Heart left ventricle (tissue), 16 donors: ENCODE measurements around the gene SNRPA1. TPM values are rescaled to one million over a fixed set of nuclear protein-coding genes. Genes with fewer than 3 reads are reported as not detected.
A peak's percentile ranks its signal among the peaks of the same experiment; 100 is the strongest.

Source experiments
- ATAC-seq, 4 donors: fragments of 200-7000 bp; cut with Tn5 transposase; one replicate each; pipeline ENCODE4 v1.9.1; 2020 to 2022; ENCODE audit warnings: moderate library complexity in 4 of 4, mild to moderate bottlenecking in 3 of 4, moderate number of reproducible peaks in 1 of 4
- DNase-seq, 5 donors: peaks; one replicate each; pipeline ENCODE4 v3.0.0-alpha.2; 2020
- H3K27ac ChIP-seq, 12 donors: fragments of 200-600 bp; sonication (generic) in 4 of 12; one replicate each; pipeline versions ENCODE4 v1.5.0 to v1.8.0; 2016 to 2022; ENCODE audit warnings: mild to moderate bottlenecking in 2 of 12
- H3K27me3 ChIP-seq, 9 donors: fragments of 200-600 bp; sonication (generic) in 2 of 9; one replicate each; pipeline versions ENCODE4 v1.5.1 to v1.8.0; 2016 to 2022; ENCODE audit warnings: mild to moderate bottlenecking in 3 of 9
- H3K36me3 ChIP-seq, 9 donors: fragments of 200-600 bp; sonication (generic) in 2 of 9; one replicate each; pipeline versions ENCODE4 v1.5.0 to v1.8.0; 2018 to 2022; ENCODE audit warnings: mild to moderate bottlenecking in 2 of 9
- H3K4me1 ChIP-seq, 12 donors: fragments of 200-600 bp; sonication (generic) in 4 of 12; one replicate each; pipeline versions ENCODE4 v1.5.0 to v1.8.0; 2016 to 2022; ENCODE audit warnings: mild to moderate bottlenecking in 3 of 12
- H3K4me3 ChIP-seq, 12 donors: fragments of 200-600 bp; sonication (generic) in 4 of 12; one replicate each; pipeline versions ENCODE4 v1.5.0 to v1.8.0; 2017 to 2022; ENCODE audit warnings: mild to moderate bottlenecking in 9 of 12, moderate library complexity in 4 of 12
- H3K9me3 ChIP-seq, 12 donors: fragments of 200-600 bp; sonication (generic) in 4 of 12; one replicate each; pipeline versions ENCODE4 v1.5.0 to v1.8.0; 2016 to 2022; ENCODE audit warnings: mild to moderate bottlenecking in 1 of 12
- CTCF ChIP-seq, 12 donors: fragments of 200-600 bp; sonication (generic) in 4 of 12; IDR thresholded peaks; one replicate each; pipeline versions ENCODE4 v1.5.0 to v1.8.0; 2018 to 2022; ENCODE audit warnings: antibody characterized with exemption in 12 of 12, mild to moderate bottlenecking in 5 of 12
- POLR2A ChIP-seq, 2 donors: fragments of 450-650 bp; IDR thresholded peaks; one replicate each; pipeline ENCODE4 v1.6.1; 2017; ENCODE audit warnings: antibody characterized with exemption in 2 of 2, mild to moderate bottlenecking in 2 of 2, moderate library complexity in 2 of 2
- WGBS, 4 donors: extraction: QIAGEN DNeasy Blood & Tissue Kit in 2 of 4; methylation state at CpG; one replicate each; pipeline versions ENCODE4 v1.1.5 to v1.1.7; 2013 to 2018; 5-methylcytosine and 5-hydroxymethylcytosine counted together
- intact Hi-C, 10 donors: fragments of 100-400 bp; cut with DNase I; formaldehyde crosslinking; loops; one replicate each; pipeline versions ENCODE4 v1.11.1 to v1.14.2; 2022
- polyA plus RNA-seq, 2 donors: library from polyadenylated mRNA; stranded (reverse); fragments of 200-250 nt; gene quantifications; one replicate each; pipeline ENCODE4 v1.2.3, GENCODE V29; 2013
- total RNA-seq, 9 donors: library from RNA; depleted of rRNA in 2 of 9; stranded (reverse); fragments of >200 nt in 2 of 9; fragmentation: NEBNext Ultra II Directional in 3 of 9; extraction: Animal tissue kit (Norgen Biotek cat#: 25700) in 3 of 9; gene quantifications; one replicate each; pipeline versions ENCODE4 v1.1.0 to v1.2.4, GENCODE V29; 2016 to 2023
- donor health status: ischemic (EF 13 %, LVEDD 7.1; RV severe dilation, severe dysfunction).
- donor health status: healthy with polysubstance abuse.
- donor health status: DM: no; HTN: yes; CAD: no.
- donor health status: DM: no; HTN: no; CAD: no.
- donor health status: ischemic (EF 25% LVEDD 6.9; RV normal size, moderate dysfunction).
- donor health status: ischemic (EF 25% LVEDD 5.7; RV mildly dilated, moderate dysfunction).
- donor health status: healthy.
- donor health status: DM: yes; HTN: yes; CAD: no.
- donor health status: ischemic (EF 35%, LVEDD 5.7; RV mildly dilated, moderate dysfunction).
- donor health status: nonischemic (EF 11% LVEDD 7.7; RV severe dilation, severe dysfunction).
- donor health status: DM: yes; HTN: yes; CAD: no.
- donor health status: PGD.
- donor health status: ischemic (EF 29% LVEDD 5.4; RV normal size, mild dysfunction).
- donor health status: nonischemic (EF 23%, LVEDD 6.1; RV moderate dilation, normal function).

Gene SNRPA1
- total and polyA plus RNA-seq, 11 donors: 17.6 to 57.8 (median 30.2) TPM

GRCh38 chr15:101244036-101244781, 50.8 kb downstream of the SNRPA1 start:
- WGBS, 4 donors: 61 to 80% (median 64%) methylated on average over 7 of the region's 7 CpGs
- TF ChIP-seq CTCF (IDR thresholded peaks at IDR 0.05): no peak
- TF ChIP-seq POLR2A (IDR thresholded peaks at IDR 0.05): no peak
- Histone ChIP-seq H3K36me3 (peaks cover 0 to 20% (median 4%) of the 10 kb centered on the region in 9 donors), H3K4me1 (peaks cover 0 to 100% (median 79%) of the 10 kb centered on the region in 12 donors), H3K4me3 (peak overlapping the region in 1 of 12 donors; percentile 40), H3K9me3 (no peaks in the 10 kb centered on the region), H3K27me3 (no peaks in the 10 kb centered on the region), H3K27ac (peak overlapping the region in 2 of 12 donors; percentile 11 to 70)
- ATAC-seq (no peak), DNase-seq (no peak)
- intact Hi-C loops: loop anchor here in 6 of 10 donors (5.0 to 10.0 kb wide), 5 partner anchors 37 to 59 kb away; no protein-coding TSS in a partner anchor

GRCh38 chr15:101243420-101243819, 51.6 kb downstream of the SNRPA1 start:
- WGBS, 4 donors: 82 to 88% (median 86%) methylated on average over 9 of the region's 9 CpGs

GRCh38 chr15:101242999-101243336, 52.1 kb downstream of the SNRPA1 start:
- TF ChIP-seq POLR2A (IDR thresholded peaks at IDR 0.05) (no peak), CTCF (IDR thresholded peaks at IDR 0.05) (no peak)
- intact Hi-C loops: loop anchor here in 6 of 10 donors (5.0 to 10.0 kb wide), 5 partner anchors 36 to 58 kb away; no protein-coding TSS in a partner anchor
- Histone ChIP-seq H3K4me1 (peaks cover 0 to 100% (median 70%) of the 10 kb centered on the region in 12 donors), H3K9me3 (no peaks in the 10 kb centered on the region), H3K27ac (peak overlapping the region in 10 of 12 donors; percentile 5 to 70 (median 26)), H3K4me3 (peak overlapping the region in 1 of 12 donors; percentile 40), H3K27me3 (no peaks in the 10 kb centered on the region), H3K36me3 (peaks cover 0 to 13% (median under 1%) of the 10 kb centered on the region in 9 donors)
- ATAC-seq (peak in 1 of 4 donors; percentile 33), DNase-seq (peak in 1 of 5 donors; percentile 38)
- WGBS, 4 donors: 47 to 52% (median 49%) methylated on average over 6 of the region's 6 CpGs

More at GRCh38 chr15:101243420-101243819, 51.6 kb downstream of the SNRPA1 start:
- Histone ChIP-seq H3K36me3 (peaks cover 0 to 17% (median 4%) of the 10 kb centered on the region in 9 donors), H3K27ac (peak overlapping the region in 8 of 12 donors; percentile 5 to 70 (median 24)), H3K4me1 (peaks cover 0 to 100% (median 74%) of the 10 kb centered on the region in 12 donors), H3K27me3 (no peaks in the 10 kb centered on the region), H3K9me3 (no peaks in the 10 kb centered on the region), H3K4me3 (peak overlapping the region in 1 of 12 donors; percentile 40)
- intact Hi-C loops: loop anchor here in 6 of 10 donors (5.0 to 10.0 kb wide), 5 partner anchors 36 to 59 kb away; no protein-coding TSS in a partner anchor
- TF ChIP-seq POLR2A (IDR thresholded peaks at IDR 0.05): no peak
- TF ChIP-seq CTCF (IDR thresholded peaks at IDR 0.05): no peak
- DNase-seq (no peak), ATAC-seq (no peak)
